PC-3 (cell line): ENCODE data around the gene ZNF319. TPM values are rescaled to one million over a fixed set of nuclear protein-coding genes. Genes with fewer than 3 reads are reported as not detected.

ENCODE experiments used
- ATAC-seq: fragments of 200-7000 bp; cut with Tn5 transposase; 2 replicates; pipeline ENCODE4 v1.9.1; 2020; ENCODE audit warnings: mild to moderate bottlenecking, moderate library complexity
- BruUV-seq: library from RNA; stranded (reverse); fragments of 400-500 nt; replicated peaks from 2 replicates; lab custom pipeline; 2021; lab: Mats Ljungman, UMichigan
- CTCF ChIA-PET: fragments of 300-600 bp; sonication (Branson Sonifier 250); formaldehyde crosslinking; loops from one replicate; lab custom pipeline; 2022; ENCODE audit warnings: antibody characterized with exemption; lab: Charles Lee
- POLR2A ChIA-PET: fragments of 300-600 bp; sonication (Branson Sonifier 250); formaldehyde crosslinking; loops from one replicate; lab custom pipeline; 2022; ENCODE audit warnings: antibody characterized with exemption; ENCODE audit not compliant: unreplicated experiment; lab: Charles Lee
- DNase-seq: peaks from one replicate; pipeline ENCODE4 v3.0.0-alpha.2; 2015
- H2AFZ ChIP-seq: fragments of 300-600 bp; sonication (generic); 2 replicates; pipeline ENCODE4 v1.6.0; 2016; ENCODE audit warnings: antibody characterized with exemption, low read length
- H3F3A ChIP-seq: fragments of 300-600 bp; sonication (generic); one replicate; pipeline ENCODE4 v1.6.0; 2017; ENCODE audit warnings: antibody characterized with exemption, low read length, control low read depth, mild to moderate bottlenecking; ENCODE audit not compliant: unreplicated experiment
- H3K27ac ChIP-seq: fragments of 300-600 bp; sonication (generic); 2 replicates; pipeline ENCODE4 v1.5.1; 2016; ENCODE audit warnings: mild to moderate bottlenecking, low read length
- H3K27me3 ChIP-seq: fragments of 300-600 bp; sonication (generic); 2 replicates; pipeline ENCODE4 v1.6.1; 2016; ENCODE audit warnings: low read length, mixed read lengths
- H3K36me3 ChIP-seq: fragments of 300-600 bp; sonication (generic); 2 replicates; pipeline ENCODE4 v1.6.1; 2016; ENCODE audit warnings: low read depth, mixed run types, low read length, mixed read lengths
- H3K4me1 ChIP-seq: fragments of 300-600 bp; sonication (generic); 2 replicates; pipeline ENCODE4 v1.5.1; 2016; ENCODE audit warnings: low read length; ENCODE audit not compliant: insufficient read depth
- H3K4me2 ChIP-seq: fragments of 300-600 bp; sonication (generic); 2 replicates; pipeline ENCODE4 v1.6.0; 2016; ENCODE audit warnings: low read length
- H3K4me3 ChIP-seq: fragments of 300-600 bp; sonication (generic); 2 replicates; pipeline ENCODE4 v1.5.1; 2016; ENCODE audit warnings: mild to moderate bottlenecking, low read length, mixed read lengths
- H3K79me2 ChIP-seq: fragments of 300-600 bp; sonication (generic); 2 replicates; pipeline ENCODE4 v1.6.1; 2017; ENCODE audit warnings: low read length, mixed read lengths
- H3K9ac ChIP-seq: fragments of 300-600 bp; sonication (generic); 2 replicates; pipeline ENCODE4 v1.6.0; 2016; ENCODE audit warnings: mild to moderate bottlenecking, low read length
- H3K9me2 ChIP-seq: fragments of 300-600 bp; sonication (generic); replicated peaks from 2 replicates; pipeline ENCODE4 v1.6.1; 2016; ENCODE audit warnings: mixed run types, low read length, mixed read lengths
- H3K9me3 ChIP-seq: fragments of 300-600 bp; sonication (generic); 2 replicates; pipeline ENCODE4 v1.6.1; 2016; ENCODE audit warnings: low read length, mixed read lengths
- H4K20me1 ChIP-seq: fragments of 300-600 bp; sonication (generic); 2 replicates; pipeline ENCODE4 v1.6.1; 2016; ENCODE audit warnings: low read length, mixed read lengths
- EZH2 ChIP-seq: fragments of 300-600 bp; sonication (generic); IDR thresholded peaks from one replicate; pipeline ENCODE4 v1.6.1; 2017; ENCODE audit warnings: antibody characterized with exemption, mild to moderate bottlenecking, low read length; ENCODE audit not compliant: unreplicated experiment
- EZH2phosphoT487 ChIP-seq: fragments of 300-600 bp; sonication (generic); IDR thresholded peaks from 2 replicates; pipeline ENCODE4 v1.6.1; 2018; ENCODE audit warnings: mild to moderate bottlenecking, antibody characterized with exemption, low read length, borderline replicate concordance
- intact Hi-C: fragments of 100-400 bp; cut with micrococcal nuclease; formaldehyde crosslinking; loops from 2 replicates; pipeline ENCODE4 v1.9.0; 2023
- total RNA-seq: library from RNA; depleted of rRNA; stranded (reverse); fragments of >200 nt; gene quantifications from 2 replicates; pipeline ENCODE4 v1.2.3, GENCODE V29; 2014
- TF ChIP-seq, protein P1 (sequence below): fragments of 300-600 bp; sonication (generic); conservative IDR thresholded peaks from 2 replicates; pipeline ENCODE4 v1.5.1; 2017; ENCODE audit warnings: antibody characterized with exemption, low read depth, mild to moderate bottlenecking, low read length

The ZNF319 gene
- total RNA-seq, 1 experiment from 2014 or later, result 2.2 TPM

DNA sequence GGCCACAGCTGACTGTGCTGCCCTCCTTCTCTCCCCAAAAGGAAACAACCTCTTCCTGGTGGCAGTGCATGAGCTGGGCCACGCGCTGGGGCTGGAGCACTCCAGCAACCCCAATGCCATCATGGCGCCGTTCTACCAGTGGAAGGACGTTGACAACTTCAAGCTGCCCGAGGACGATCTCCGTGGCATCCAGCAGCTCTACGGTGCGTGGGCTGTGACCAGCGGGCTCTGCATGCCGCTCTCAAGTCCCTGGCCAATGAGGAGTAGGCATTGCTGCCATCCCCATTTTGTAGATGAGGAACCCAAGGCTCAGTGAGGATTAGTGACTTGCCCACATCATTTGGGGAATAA is 40.0 kb upstream of the ZNF319 start:
- no peaks in the 10 kb centered on the region for H3K4me1 ChIP-seq
- ChIA-PET CTCF (no interaction called here), POLR2A (no interaction called here)
- no peaks in the 10 kb centered on the region for H3K27me3 ChIP-seq
- H3F3A ChIP-seq, result no peaks in the 10 kb centered on the region
- BruUV-seq, result no TSS peak
- no peak overlapping the region for H3K9ac ChIP-seq
- no peaks in the 10 kb centered on the region for H3K9me2 ChIP-seq
- no peak for DNase-seq
- H3K4me3 ChIP-seq, result no peak overlapping the region
- no peaks in the 10 kb centered on the region for H3K9me3 ChIP-seq
- H3K4me2 ChIP-seq, result no peak overlapping the region
- H2AFZ ChIP-seq, result no peak overlapping the region
- H3K79me2 ChIP-seq, result no peaks in the 10 kb centered on the region
- H4K20me1 ChIP-seq, result no peaks in the 10 kb centered on the region
- no peaks in the 10 kb centered on the region for H3K36me3 ChIP-seq
- TF ChIP-seq, protein P1, sequence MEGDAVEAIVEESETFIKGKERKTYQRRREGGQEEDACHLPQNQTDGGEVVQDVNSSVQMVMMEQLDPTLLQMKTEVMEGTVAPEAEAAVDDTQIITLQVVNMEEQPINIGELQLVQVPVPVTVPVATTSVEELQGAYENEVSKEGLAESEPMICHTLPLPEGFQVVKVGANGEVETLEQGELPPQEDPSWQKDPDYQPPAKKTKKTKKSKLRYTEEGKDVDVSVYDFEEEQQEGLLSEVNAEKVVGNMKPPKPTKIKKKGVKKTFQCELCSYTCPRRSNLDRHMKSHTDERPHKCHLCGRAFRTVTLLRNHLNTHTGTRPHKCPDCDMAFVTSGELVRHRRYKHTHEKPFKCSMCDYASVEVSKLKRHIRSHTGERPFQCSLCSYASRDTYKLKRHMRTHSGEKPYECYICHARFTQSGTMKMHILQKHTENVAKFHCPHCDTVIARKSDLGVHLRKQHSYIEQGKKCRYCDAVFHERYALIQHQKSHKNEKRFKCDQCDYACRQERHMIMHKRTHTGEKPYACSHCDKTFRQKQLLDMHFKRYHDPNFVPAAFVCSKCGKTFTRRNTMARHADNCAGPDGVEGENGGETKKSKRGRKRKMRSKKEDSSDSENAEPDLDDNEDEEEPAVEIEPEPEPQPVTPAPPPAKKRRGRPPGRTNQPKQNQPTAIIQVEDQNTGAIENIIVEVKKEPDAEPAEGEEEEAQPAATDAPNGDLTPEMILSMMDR, result no peak
- no peak for ATAC-seq
- intact Hi-C loops, result no loop called here
- H3K27ac ChIP-seq, result no peak overlapping the region

DNA sequence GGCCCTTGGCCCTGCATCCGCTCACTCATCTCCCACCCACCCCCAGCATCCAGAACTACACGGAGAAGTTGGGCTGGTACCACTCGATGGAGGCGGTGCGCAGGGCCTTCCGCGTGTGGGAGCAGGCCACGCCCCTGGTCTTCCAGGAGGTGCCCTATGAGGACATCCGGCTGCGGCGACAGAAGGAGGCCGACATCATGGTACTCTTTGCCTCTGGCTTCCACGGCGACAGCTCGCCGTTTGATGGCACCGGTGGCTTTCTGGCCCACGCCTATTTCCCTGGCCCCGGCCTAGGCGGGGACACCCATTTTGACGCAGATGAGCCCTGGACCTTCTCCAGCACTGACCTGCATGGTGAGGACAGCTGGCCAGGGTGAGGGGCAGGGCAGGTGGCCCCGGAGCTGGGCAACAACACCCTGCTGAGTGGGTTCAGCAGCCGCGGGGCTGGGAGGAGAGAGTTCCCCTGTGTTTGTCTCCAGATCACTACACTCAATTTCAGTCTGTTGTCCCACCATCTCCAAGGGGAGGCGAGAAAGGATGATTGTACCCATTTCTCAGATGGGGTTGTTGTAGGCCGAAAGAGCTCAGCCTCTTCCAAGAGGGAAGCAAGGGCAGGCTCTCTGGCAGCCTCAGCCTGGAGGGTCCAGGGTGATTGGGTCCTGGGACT is 39.5 kb upstream of the ZNF319 start:
- no TSS peak for BruUV-seq
- H3K4me2 ChIP-seq, result no peak overlapping the region
- CTCF ChIA-PET, result no interaction called here

DNA sequence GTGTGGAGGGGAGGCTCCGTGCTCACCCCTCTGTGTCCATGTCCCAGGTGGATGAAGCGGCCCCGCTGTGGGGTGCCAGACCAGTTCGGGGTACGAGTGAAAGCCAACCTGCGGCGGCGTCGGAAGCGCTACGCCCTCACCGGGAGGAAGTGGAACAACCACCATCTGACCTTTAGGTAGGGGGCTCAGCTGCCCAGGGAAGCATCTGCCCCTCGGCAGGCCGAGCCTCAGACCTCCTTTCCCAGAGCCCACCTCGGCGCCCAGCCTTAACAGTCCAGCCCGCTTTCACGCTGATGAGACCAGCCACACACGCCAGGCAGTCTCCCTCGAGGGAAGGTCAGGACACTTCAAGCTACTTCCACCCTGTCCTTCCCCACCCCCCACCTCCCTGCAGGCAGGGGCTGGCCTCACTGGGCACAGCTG is 37.8 kb upstream of the ZNF319 start:
- ChIA-PET POLR2A (no interaction called here), CTCF (no interaction called here)
- intact Hi-C loops, result no loop called here

More for the DNA sequence above, 39.5 kb upstream of the ZNF319 start:
- H3K27ac ChIP-seq, result no peak overlapping the region
- H2AFZ ChIP-seq, result no peak overlapping the region
- POLR2A ChIA-PET, result interaction anchor here (0.7 kb wide), 1 partner anchor 84 kb away, joined by 3 read pairs; no protein-coding TSS in a partner anchor
- intact Hi-C loops, result no loop called here
- H3K27me3 ChIP-seq, result no peaks in the 10 kb centered on the region
- DNase-seq, result no peak
- H3K9me3 ChIP-seq, result no peaks in the 10 kb centered on the region
- no peaks in the 10 kb centered on the region for H3K4me1 ChIP-seq
- H4K20me1 ChIP-seq, result no peaks in the 10 kb centered on the region
- no peaks in the 10 kb centered on the region for H3F3A ChIP-seq
- TF ChIP-seq EZH2phosphoT487 (no peak), EZH2 (no peak)
- TF ChIP-seq, protein P1, result no peak
- H3K4me3 ChIP-seq, result no peak overlapping the region
- ATAC-seq, result no peak
- H3K9me2 ChIP-seq, result no peaks in the 10 kb centered on the region
- H3K79me2 ChIP-seq, result no peaks in the 10 kb centered on the region
- H3K9ac ChIP-seq, result no peak overlapping the region
- no peaks in the 10 kb centered on the region for H3K36me3 ChIP-seq

More for the DNA sequence above, 37.8 kb upstream of the ZNF319 start:
- no peaks in the 10 kb centered on the region for H3K9me2 ChIP-seq
- no peaks in the 10 kb centered on the region for H3F3A ChIP-seq
- TF ChIP-seq, protein P1, result no peak
- no peak for TF ChIP-seq EZH2phosphoT487
- TF ChIP-seq EZH2, result no peak
- DNase-seq (no peak), ATAC-seq (no peak)
- no peaks in the 10 kb centered on the region for H3K79me2 ChIP-seq
- H3K27ac ChIP-seq, result no peak overlapping the region
- no peaks in the 10 kb centered on the region for H3K36me3 ChIP-seq
- no peaks in the 10 kb centered on the region for H3K4me1 ChIP-seq
- no peaks in the 10 kb centered on the region for H3K9me3 ChIP-seq
- no peak overlapping the region for H3K4me3 ChIP-seq
- no peak overlapping the region for H3K4me2 ChIP-seq
- H2AFZ ChIP-seq, result no peak overlapping the region
- no peak overlapping the region for H3K9ac ChIP-seq
- H3K27me3 ChIP-seq, result no peaks in the 10 kb centered on the region
- H4K20me1 ChIP-seq, result no peaks in the 10 kb centered on the region
- no TSS peak for BruUV-seq
